Fibroblast of villous mesenchyme (primary cell): ENCODE measurements around the gene C7orf33. TPM values are rescaled to one million over a fixed set of nuclear protein-coding genes. Genes with fewer than 3 reads are reported as not detected.

Source experiments
- DNase-seq: peaks from one replicate; pipeline ENCODE4 v3.0.0-alpha.2; 2010; ENCODE audit warnings: low read depth
- H3K4me3 ChIP-seq: 2 replicates; pipeline ENCODE4 v1.5.1; 2011; ENCODE audit warnings: low read depth, mild to moderate bottlenecking, low read length
- total RNA-seq: library from RNA; depleted of rRNA; stranded (reverse); fragments of >200 nt; gene quantifications from 2 replicates; pipeline ENCODE4 v1.2.3, GENCODE V29; 2012
- TF ChIP-seq, protein P1 (sequence below): IDR thresholded peaks from 2 replicates; pipeline ENCODE4 v1.5.1; 2012; ENCODE audit warnings: low read depth, mild to moderate bottlenecking, low read length; ENCODE audit not compliant: insufficient read depth

The C7orf33 gene
- total RNA-seq, 1 donor: not detected

DNA sequence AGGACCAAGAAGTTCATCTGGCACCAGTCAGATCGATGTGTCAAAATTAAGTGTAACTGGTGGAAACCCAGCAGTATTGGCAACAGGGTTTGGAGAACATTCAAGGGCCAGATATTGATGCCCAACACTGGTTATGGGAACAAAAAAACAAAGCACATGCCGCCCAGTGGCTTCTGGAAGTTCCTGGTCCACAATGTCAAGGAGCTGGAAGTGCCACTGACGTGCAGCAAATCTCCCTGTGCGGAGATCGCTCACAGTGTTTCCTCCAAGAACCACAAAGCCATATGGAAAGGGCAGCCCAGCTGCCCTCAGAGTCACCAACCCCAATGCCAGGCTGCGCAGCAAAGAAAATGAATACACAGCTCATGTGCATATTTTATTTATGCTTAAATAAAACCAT is 10.1 kb upstream of the C7orf33 start:
- TF ChIP-seq, protein P1, sequence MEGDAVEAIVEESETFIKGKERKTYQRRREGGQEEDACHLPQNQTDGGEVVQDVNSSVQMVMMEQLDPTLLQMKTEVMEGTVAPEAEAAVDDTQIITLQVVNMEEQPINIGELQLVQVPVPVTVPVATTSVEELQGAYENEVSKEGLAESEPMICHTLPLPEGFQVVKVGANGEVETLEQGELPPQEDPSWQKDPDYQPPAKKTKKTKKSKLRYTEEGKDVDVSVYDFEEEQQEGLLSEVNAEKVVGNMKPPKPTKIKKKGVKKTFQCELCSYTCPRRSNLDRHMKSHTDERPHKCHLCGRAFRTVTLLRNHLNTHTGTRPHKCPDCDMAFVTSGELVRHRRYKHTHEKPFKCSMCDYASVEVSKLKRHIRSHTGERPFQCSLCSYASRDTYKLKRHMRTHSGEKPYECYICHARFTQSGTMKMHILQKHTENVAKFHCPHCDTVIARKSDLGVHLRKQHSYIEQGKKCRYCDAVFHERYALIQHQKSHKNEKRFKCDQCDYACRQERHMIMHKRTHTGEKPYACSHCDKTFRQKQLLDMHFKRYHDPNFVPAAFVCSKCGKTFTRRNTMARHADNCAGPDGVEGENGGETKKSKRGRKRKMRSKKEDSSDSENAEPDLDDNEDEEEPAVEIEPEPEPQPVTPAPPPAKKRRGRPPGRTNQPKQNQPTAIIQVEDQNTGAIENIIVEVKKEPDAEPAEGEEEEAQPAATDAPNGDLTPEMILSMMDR: no peak
- H3K4me3 ChIP-seq: no peak overlapping the region
- no peak for DNase-seq

DNA sequence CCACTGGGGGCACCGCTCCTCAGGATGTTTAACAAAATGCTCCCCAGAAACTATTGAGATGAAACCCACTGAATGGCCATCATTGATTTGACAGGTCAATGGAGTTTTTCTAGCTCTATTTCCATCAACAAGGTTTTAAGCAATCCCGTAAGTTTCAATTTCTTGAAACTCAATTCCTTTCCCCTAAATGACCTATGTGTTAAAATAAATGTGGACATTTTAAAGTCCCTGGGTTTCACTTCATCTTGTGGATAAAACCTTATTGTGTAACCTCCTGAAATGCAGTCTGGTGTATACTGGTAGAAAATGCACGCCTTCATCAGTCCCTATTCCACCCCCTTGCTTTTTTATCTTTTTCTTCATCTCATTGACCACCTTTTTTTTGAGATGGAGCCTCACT is 8.9 kb upstream of the C7orf33 start:
- no peak overlapping the region for H3K4me3 ChIP-seq
- no peak for DNase-seq
- TF ChIP-seq, protein P1: no peak

DNA sequence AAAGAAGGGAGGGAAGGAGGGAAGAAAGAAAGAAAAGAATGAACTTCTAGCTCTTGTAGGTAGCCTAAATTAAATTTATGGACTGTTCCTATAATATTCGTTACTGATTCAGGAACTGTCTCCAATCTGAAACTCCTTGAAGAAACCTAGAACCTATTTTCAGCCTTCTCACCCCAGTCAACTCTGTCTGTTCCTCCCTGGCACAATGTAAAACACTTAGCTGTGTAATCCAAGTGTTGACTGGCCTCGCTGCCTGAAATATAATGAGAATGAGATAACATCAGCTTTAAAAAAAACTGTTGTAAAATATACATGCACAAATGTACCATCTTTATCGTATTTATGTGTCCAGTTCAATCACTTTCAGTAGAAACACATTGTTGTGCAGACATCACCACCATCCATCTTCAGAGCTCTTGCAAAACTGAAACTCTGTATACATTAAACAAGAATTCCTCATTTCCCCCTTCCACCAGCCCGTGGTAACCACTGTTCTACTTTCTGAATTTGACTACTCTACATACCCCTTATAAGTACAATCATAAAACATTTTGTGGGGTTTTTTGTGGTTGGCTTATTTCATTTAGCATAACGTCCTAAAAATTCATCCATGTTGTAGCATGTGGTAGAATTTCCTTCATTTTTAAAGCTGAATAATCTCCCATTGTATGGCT is 6.3 kb upstream of the C7orf33 start:
- no peak for DNase-seq
- no peak overlapping the region for H3K4me3 ChIP-seq
- TF ChIP-seq, protein P1: no peak

DNA sequence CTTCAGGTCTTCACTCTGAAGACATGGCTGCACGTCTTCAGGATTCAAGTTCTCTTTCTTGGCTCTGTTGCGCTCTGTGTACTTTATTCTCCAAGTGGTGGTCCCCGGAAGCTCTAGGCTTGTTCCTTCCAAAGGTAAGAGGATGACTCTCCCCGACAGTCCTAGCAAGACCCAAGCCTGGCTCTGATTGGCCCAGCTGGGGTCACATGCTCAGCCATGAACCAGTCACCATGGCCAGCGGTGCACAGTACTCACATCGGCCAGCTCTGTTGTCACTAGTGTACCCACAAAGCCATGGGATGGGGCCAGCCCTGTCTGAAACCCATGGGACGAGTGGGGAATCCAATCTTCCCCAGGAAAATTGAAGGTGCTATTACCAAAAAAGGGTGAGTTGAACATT is 5.2 kb upstream of the C7orf33 start:
- TF ChIP-seq, protein P1: no peak
- DNase-seq: no peak
- no peak overlapping the region for H3K4me3 ChIP-seq

DNA sequence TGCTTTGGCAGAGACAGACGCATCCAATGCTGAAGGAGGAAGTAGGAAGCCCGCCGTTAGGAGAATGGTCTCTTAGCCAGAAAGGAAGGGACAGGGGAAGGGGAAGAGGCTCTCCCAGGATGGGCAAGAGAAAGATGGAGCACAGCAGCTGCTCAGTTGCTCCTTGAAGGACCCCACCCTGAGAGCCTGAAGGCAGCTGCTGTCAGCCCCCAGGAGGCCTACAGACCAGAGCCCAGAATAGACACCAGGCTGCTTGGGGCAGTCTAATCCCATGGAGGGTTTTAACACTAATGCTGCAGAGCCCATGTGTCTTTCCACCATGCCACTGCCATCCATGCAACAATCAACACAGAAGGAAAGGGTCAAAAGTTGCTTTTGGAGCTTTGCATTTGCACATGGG is 3.5 kb upstream of the C7orf33 start:
- TF ChIP-seq, protein P1: no peak
- DNase-seq: no peak
- H3K4me3 ChIP-seq: no peak overlapping the region

DNA sequence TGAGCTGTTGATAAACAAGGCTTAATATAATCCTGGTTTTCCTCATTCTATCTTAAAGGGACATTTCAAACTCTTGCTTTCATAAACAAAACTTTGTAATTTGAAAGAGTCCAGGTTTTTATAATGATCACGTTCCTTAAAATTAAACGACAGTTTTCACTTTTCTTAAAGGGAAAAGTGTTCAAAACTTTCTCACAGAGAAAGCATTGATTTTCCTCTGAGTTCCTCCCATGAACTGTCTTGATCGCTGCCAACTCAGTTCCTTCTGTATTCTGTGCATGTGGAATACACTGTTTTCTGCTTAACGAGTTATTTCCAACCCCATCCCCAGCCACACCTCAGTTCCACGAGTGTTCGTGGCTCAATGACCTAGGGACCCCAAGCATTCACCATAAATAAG is 2.4 kb upstream of the C7orf33 start:
- TF ChIP-seq, protein P1: no peak
- DNase-seq: no peak

DNA sequence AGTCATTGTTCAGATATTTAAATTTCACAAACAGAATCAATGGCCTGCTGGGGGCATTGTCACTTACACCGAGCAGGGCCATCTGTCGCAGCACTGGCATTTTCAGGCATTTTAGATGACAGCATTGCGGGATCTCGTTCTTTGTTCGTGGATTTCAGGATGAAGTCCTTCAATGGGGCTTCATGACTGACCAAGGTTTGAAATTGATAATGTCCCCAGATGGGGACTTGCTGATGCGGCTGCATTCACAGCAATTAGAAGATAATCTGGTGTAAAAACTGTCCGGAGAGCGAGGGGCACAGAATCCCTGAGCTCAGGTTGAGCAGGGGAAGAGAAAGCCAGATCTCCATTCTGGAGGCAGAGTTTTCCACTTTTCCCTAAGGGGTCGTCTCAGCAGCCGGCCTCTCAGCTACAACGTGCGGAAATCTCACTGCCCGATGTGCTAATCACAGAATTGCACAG is 1.9 kb upstream of the C7orf33 start:
- DNase-seq: no peak
- no peak overlapping the region for H3K4me3 ChIP-seq
- TF ChIP-seq, protein P1: no peak

More for the DNA sequence above, 2.4 kb upstream of the C7orf33 start:
- H3K4me3 ChIP-seq: no peak overlapping the region
